ENCODE results near the gene ZNF76. TPM values are rescaled to one million over a fixed set of nuclear protein-coding genes. Genes with fewer than 3 reads are reported as not detected.

ZNF76 gene
- total and polyA plus RNA-seq, 2 of the 13 experiments (the other 11 are each of a cell fraction or from before 2014, with no cell fraction given): 13.2 to 26.4 TPM

- TF ChIP-seq GMEB1 (CRISPR knock-in tag; IDR thresholded peaks at IDR 0.05; ENCODE audit: borderline replicate concordance) (peak; percentile 25; the same call in 1 of the 2 replicates), HMGXB3 (CRISPR knock-in tag; IDR thresholded peaks at IDR 0.05; ENCODE audit: borderline replicate concordance) (peak; percentile 79; the same call in 1 of the 2 replicates), TFDP2 (CRISPR knock-in tag; IDR thresholded peaks at IDR 0.05) (peak; percentile 37; the same call in 1 of the 2 replicates), ZNF430 (CRISPR knock-in tag; IDR thresholded peaks at IDR 0.05) (peak; percentile 74), XRCC5 (optimal IDR thresholded peaks at IDR 0.05; ENCODE audit: low read length) (peak; percentile 81), MTA1 (CRISPR knock-in tag; IDR thresholded peaks at IDR 0.05; ENCODE audit: borderline replicate concordance) (peak; percentile 88; the same call in 1 of the 2 replicates), ZNF644 (CRISPR knock-in tag; IDR thresholded peaks at IDR 0.05; ENCODE audit: low read depth) (peak; percentile 75; the same call in 1 of the 2 replicates), CTCF (CRISPR knock-in tag; IDR thresholded peaks at IDR 0.05) (peak; percentile 72), STAG1 (CRISPR knock-in tag; IDR thresholded peaks at IDR 0.05) (peak; percentile 47), FOXK1 (CRISPR knock-in tag; IDR thresholded peaks at IDR 0.05; ENCODE audit: borderline replicate concordance, low read depth) (peak; percentile 88), TFE3 (CRISPR knock-in tag; IDR thresholded peaks at IDR 0.05) (0 out of 2 replicates have a peak, but pooled peaks have one; percentile 35), ZNF598 (CRISPR knock-in tag; IDR thresholded peaks at IDR 0.05; ENCODE audit: borderline replicate concordance) (peak; percentile 46; the same call in 1 of the 2 replicates), MLX (CRISPR knock-in tag; IDR thresholded peaks at IDR 0.05) (0 out of 2 replicates have a peak, but pooled peaks have one; percentile 55), PPARG (CRISPR knock-in tag; conservative IDR thresholded peaks at IDR 0.05) (peak; percentile 65), ETV6 (CRISPR knock-in tag; conservative IDR thresholded peaks at IDR 0.05) (peak; percentile 63; the same call in 1 of the 2 replicates)
Measured at GRCh38 chr6:35332074-35332887, 72.7 kb downstream of the ZNF76 start (continued).
